Measurements from ENCODE around the gene MAD1L1. TPM values are rescaled to one million over a fixed set of nuclear protein-coding genes. Genes with fewer than 3 reads are reported as not detected.
"Not testable (repeated sequence)": the region's sequence is repeated elsewhere in the genome, so short reads cannot be mapped to it uniquely, and the experiment has no call there.

The MAD1L1 gene
- total RNA-seq, 2 donors from 2014 or later = 39.5 to 79.4 TPM

DNA sequence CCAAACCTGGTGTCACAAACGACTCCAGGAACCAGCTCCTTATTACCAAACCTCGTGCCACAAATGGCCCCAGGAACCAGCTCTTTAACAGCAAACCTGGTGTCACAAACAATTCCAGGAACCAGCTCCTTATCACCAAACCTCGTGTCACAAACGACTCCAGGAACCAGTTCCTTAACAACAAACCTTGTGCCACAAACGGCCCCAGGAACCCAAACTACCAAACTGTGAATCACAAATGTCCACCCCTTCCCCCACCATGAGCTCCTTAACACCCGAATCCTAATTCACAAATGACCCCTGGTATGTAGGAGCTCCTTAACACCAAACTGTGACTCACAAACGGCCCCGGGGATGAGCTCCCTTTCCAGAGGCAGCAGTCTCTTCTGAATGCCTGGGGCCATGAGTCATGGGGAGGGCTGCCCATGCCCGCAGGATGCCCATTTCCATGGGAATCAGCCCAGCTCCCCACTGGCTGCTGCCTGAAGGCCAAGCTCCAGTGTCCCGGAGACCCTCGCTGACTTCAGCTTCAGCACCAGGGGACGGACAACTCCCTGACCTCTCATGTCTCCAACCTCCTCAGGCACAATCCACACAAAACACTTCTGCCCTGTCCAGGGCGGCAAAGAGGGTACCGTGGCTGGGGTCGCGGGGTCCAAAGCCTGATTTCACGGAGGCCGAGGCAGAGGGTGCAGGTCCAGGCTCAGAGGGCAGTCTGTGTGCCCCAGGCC lies 349.5 kb downstream of the MAD1L1 start:
- Mint-ChIP-seq H3K4me1 (ENCODE audit: low read depth in 2 of 2) (peaks cover 12 to 29% of the 10 kb centered on the region in 2 donors), H3K9me3 (no peaks in the 10 kb centered on the region), H3K36me3 (peaks cover 4% of the 10 kb centered on the region), H3K27ac (peak overlapping the region in 1 of 2 donors; percentile 60), H3K4me3 (no peak overlapping the region), H3K27me3 (no peaks in the 10 kb centered on the region)
- ATAC-seq (no peak), DNase-seq (ENCODE audit: low spot score) (no peak)

DNA sequence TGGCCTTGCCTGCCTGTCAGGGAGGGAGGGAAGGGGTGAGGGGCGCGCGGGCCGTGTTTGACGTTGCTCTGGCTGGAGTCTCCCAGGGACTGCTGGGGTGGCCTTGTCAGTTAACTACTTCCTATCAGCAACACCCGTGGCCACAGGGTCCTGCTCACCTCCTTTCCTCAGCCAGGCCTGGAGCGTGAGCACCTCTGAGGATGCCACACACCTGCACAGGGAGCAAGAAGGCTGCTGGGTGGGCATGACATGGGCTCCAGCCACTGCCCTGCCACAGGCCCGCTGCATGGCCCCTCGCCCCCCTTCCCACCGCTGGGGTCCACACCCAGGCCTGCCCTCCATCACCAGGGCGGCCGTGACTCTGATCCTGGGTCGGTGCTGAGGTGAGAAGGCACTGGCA lies 350.3 kb downstream of the MAD1L1 start:
- Mint-ChIP-seq H3K27me3 (no peaks in the 10 kb centered on the region), H3K36me3 (peaks cover 6% of the 10 kb centered on the region), H3K4me3 (no peak overlapping the region), H3K9me3 (no peaks in the 10 kb centered on the region), H3K27ac (no peak overlapping the region), H3K4me1 (ENCODE audit: low read depth in 2 of 2) (peaks cover 12 to 25% of the 10 kb centered on the region in 2 donors)
- DNase-seq (ENCODE audit: low spot score) (peak; percentile 54), ATAC-seq (peak in 1 of 2 donors; percentile 43)

DNA sequence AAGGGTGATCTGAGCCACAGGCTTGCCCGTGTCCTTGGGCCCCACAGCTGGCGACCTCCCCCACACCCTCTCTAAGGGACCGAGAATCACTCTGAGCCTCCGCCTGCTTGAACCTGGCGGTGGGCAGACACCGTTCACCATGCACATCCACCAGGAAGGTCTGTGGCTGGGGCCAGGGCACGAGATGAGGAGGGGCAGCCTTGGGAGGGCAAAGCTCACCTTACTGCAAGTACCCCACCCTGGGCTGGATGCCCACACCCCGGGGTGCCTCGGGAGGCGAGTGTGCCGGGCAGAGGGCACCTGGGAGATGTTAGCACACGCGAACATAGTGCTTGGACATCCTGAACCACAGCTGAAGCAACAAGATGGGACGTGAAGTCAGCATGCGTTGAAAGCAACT lies 350.8 kb downstream of the MAD1L1 start:
- ATAC-seq (no peak), DNase-seq (ENCODE audit: low spot score) (no peak)
- Mint-ChIP-seq H3K27ac (no peak overlapping the region), H3K4me1 (ENCODE audit: low read depth in 2 of 2) (peaks cover 12 to 25% of the 10 kb centered on the region in 2 donors), H3K9me3 (no peaks in the 10 kb centered on the region), H3K36me3 (peaks cover 6% of the 10 kb centered on the region), H3K27me3 (no peaks in the 10 kb centered on the region), H3K4me3 (no peak overlapping the region)

DNA sequence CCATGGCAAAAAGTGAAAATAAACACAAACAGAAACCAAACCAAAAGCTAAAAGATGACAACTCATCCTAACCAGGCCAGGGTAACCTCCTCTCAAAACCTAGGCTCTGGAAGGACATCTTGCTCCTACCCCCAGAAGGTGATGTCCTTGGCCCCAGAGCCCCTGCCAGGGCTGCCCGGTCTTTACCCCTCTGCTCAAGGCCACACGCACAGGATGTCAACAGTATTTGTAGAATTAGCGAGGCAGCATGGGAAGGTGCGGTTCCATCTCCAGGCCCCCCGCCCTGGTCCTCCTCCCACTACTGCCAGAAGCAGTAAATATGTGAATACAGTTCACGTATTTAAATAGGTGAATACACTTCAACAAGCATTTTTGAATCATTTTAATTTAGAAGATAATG lies 356.1 kb downstream of the MAD1L1 start:
- ATAC-seq; H3K36me3 Mint-ChIP-seq; H3K4me3 Mint-ChIP-seq; H3K4me1 Mint-ChIP-seq (ENCODE audit: low read depth in 2 of 2); H3K27me3 Mint-ChIP-seq; DNase-seq (ENCODE audit: low spot score); H3K9me3 Mint-ChIP-seq; H3K27ac Mint-ChIP-seq: not testable (repeated sequence)

GRCh38 chr7:1875392-1876199 lies 357.1 kb downstream of the MAD1L1 start:
- peak; percentile 67 to 88 for ATAC-seq
- H3K4me1 Mint-ChIP-seq (ENCODE audit: low read depth in 2 of 2); H3K9me3 Mint-ChIP-seq; DNase-seq (ENCODE audit: low spot score); H3K27ac Mint-ChIP-seq; H3K27me3 Mint-ChIP-seq; H3K4me3 Mint-ChIP-seq; H3K36me3 Mint-ChIP-seq: not testable (repeated sequence)

DNA sequence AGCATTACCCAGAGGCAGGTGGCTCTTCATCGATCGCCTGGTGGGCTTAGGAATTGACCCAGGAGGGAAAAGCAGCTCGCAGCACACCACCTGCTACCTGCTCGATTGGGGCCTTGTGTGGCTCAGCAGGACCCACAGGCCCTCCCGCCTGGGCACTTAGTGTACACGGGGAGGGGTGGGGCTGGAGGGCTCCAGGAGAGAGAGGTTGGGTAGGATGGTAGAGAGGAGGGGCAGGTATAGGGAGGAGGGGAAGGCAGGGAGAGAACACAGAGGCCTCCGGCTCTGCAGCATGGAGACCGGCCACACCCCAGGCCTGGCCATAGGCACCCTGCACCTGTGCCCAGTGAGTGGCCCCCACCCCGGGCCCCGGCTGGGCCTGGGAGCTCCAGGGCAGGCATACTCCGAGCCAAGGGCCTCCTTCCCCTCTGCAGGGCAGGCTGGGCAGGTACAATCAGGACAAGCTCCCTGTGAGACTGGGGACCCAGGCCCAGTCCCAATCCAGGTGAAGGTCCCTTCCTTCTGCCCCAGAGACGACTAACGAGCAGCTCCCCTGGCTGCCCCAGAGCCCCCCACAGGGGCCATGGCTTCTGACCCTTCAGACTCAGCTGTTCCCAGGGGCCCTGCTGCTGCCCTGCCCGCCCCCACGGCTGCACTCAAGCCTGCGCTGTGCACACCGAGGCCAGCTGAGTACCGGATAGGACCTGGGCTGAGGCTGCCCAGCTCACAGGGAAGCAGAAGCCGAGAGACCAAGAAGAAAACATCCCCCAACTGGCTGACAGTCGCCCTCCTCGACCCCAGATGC lies 358.0 kb downstream of the MAD1L1 start:
- H3K36me3 Mint-ChIP-seq; H3K4me1 Mint-ChIP-seq (ENCODE audit: low read depth in 2 of 2); H3K27ac Mint-ChIP-seq; H3K4me3 Mint-ChIP-seq; H3K27me3 Mint-ChIP-seq; DNase-seq (ENCODE audit: low spot score): not testable (repeated sequence)
- peaks cover 10% of the 10 kb centered on the region for H3K9me3 Mint-ChIP-seq
- ATAC-seq = peak in 1 of 2 donors; percentile 48

GRCh38 chr7:1873857-1874589 lies 358.7 kb downstream of the MAD1L1 start:
- Mint-ChIP-seq H3K9me3 (peaks cover 10% of the 10 kb centered on the region), H3K27me3 (no peaks in the 10 kb centered on the region), H3K36me3 (peaks cover 6% of the 10 kb centered on the region), H3K4me3 (no peak overlapping the region), H3K27ac (no peak overlapping the region), H3K4me1 (ENCODE audit: low read depth in 2 of 2) (peaks cover 4 to 5% of the 10 kb centered on the region in 2 donors)
- peak in 1 of 2 donors; percentile 56 for ATAC-seq
- no peak for DNase-seq (ENCODE audit: low spot score)

DNA sequence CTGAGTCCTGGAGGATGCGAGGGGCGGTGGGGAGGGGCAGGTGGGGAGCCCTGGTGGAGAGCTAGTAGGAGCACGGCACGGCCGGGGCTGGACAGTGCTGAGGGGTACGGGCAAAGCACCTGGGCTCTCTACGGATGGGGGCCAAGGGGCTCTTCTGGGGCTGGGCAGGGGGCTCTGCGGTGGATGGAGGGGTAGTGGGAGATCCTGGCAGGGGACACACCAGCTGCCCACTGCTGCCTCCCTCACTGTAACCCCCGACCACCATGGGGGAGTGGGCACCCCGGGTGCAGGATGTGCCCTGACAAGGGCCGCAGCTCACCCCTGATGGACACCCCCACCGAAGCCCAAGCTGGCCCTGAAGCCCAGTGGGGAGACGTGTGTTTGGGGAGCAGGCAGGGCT lies 359.3 kb downstream of the MAD1L1 start:
- no peak for ATAC-seq
- no peak overlapping the region for H3K27ac Mint-ChIP-seq
- no peak for DNase-seq (ENCODE audit: low spot score)
- peaks cover 10% of the 10 kb centered on the region for H3K9me3 Mint-ChIP-seq
- H3K36me3 Mint-ChIP-seq = peaks cover 6% of the 10 kb centered on the region
- no peaks in the 10 kb centered on the region for H3K27me3 Mint-ChIP-seq
- peaks cover 4 to 5% of the 10 kb centered on the region in 2 donors for H3K4me1 Mint-ChIP-seq (ENCODE audit: low read depth in 2 of 2)
- H3K4me3 Mint-ChIP-seq = no peak overlapping the region

DNA sequence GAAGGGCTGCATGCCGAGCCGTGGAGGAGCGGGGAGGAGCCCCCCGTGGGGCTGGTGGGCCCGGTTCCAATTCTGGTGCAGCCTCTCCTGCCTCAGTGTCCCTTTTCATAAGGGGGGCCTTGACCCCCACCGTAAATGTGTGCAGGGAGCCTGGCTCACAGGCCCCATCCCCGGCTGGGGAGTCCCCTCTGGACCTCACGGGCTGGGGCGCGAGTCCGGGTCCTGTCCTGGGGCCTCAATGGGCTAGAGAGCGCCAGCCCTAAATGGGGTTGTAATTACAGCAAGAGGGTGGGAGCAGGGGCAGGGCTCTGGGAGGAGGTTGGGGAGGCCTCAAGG lies 359.7 kb downstream of the MAD1L1 start:
- no peak overlapping the region for H3K27ac Mint-ChIP-seq
- DNase-seq (ENCODE audit: low spot score) (no peak), ATAC-seq (no peak)
- no peaks in the 10 kb centered on the region for H3K27me3 Mint-ChIP-seq
- no peak overlapping the region for H3K4me3 Mint-ChIP-seq
- H3K9me3 Mint-ChIP-seq = peaks cover 10% of the 10 kb centered on the region
- H3K36me3 Mint-ChIP-seq = peaks cover 6% of the 10 kb centered on the region
- peaks cover 4 to 5% of the 10 kb centered on the region in 2 donors for H3K4me1 Mint-ChIP-seq (ENCODE audit: low read depth in 2 of 2)

DNA sequence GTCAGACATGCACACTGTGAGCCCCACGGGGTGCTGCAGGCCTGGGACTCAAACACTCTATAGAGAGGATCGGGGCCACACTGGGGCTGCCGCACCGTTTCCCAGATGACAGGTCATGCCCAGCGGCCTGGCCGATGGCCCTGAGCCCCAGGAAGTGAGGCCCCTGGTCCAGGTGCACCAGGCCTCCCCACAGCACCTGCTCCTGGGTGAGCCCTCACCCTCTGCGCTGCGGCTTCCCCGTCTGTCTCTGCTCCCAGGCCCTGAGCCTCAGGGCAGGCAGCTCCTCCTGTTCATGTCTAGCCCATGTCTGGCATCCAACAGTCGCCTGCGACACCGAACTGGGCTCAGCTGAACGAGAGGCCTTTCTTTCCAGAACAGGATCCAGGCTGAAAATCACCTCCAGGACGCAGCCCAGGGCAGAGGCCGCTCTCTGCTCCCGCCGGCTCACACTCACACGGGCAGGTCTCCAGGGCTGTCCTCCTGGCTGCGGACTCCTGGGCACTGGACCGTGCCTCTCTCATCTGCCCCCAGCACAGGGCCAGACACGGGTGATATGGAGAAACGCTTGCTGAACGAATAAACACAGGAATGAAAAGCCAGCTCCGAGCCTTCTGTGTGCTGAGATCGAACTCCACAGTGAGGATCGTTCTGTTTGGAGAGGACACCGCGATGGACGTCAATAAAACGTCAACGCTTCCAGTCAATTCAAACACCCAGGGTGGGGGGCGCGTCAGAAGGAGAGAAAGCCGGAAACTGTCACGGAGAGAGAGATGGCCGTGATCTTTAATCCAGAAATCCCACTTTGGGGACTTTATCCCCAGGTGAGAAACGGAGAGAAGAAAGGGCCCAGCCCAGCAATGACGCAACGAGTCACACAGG lies 360.3 kb downstream of the MAD1L1 start:
- Mint-ChIP-seq H3K27me3 (no peaks in the 10 kb centered on the region), H3K9me3 (peaks cover 10% of the 10 kb centered on the region), H3K36me3 (peaks cover under 1% of the 10 kb centered on the region), H3K4me3 (no peak overlapping the region), H3K27ac (no peak overlapping the region), H3K4me1 (ENCODE audit: low read depth in 2 of 2) (peaks cover 4 to 7% of the 10 kb centered on the region in 2 donors)
- DNase-seq (ENCODE audit: low spot score) (no peak), ATAC-seq (no peak)

DNA sequence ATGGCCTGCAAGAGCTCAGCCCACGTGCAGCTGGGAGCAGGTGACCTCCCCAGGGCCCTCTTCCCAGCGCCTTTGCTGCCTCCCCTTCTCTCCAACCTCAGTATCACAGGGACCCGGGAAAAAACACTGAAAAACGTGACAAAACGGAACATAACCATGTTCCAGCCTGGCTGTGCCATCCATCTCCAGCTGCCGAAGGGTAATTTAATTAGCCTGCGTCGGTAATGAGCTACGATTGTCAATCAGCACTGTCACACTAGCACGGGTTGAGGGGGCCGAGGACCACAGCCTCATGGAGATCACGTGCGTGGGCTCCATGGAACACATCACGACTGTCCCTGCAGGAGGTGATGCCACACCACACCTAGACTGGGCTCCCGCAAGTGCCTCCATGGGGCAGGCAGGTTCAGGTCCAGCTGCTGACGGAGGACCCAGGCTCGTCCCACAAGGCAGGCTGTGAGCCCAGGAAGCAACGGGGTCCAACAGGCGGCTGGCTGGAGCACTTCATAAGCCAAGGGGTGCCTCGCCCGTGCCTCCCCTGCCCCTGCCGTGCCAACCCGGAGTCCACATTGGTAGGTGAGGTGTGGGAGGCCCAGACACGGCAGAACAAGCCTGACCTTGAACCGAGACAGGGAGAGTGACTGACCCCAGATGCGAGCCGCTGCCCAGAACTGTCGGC lies 363.2 kb downstream of the MAD1L1 start:
- peaks cover 4 to 16% of the 10 kb centered on the region in 2 donors for H3K4me1 Mint-ChIP-seq (ENCODE audit: low read depth in 2 of 2)
- H3K27ac Mint-ChIP-seq = no peak overlapping the region

DNA sequence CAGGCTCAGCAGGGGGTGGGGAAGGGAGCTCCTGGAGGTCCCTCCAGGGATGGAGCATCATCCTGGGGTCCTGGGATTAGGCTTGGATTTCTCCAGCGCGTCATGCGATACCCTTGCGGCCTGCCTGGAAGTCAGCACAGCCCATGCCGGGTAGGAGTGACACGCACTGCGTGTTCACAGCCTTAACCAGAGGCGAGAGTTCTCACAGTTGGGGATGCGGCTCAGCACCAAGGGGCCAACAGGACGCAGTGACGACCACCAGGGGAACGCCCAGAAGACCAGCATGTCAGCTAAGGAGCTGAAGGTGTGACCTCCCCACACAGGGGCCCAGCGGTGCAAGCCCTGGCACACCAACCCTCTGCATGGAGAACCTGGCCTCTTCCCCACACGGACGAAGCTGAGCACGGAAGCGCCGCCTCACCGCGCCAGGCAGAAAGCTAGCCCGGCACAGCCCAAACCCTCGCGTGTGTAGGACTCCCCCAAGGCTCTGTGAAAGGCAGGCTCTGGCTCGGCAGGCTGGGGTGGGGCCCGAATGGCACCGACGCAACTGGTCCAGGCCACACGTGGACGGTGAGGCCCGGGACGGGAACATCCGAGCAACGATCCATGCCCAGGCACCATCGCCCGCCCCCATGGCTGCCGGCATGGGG lies 364.1 kb downstream of the MAD1L1 start:
- H3K27ac Mint-ChIP-seq = no peak overlapping the region
- no peaks in the 10 kb centered on the region for H3K36me3 Mint-ChIP-seq
- DNase-seq (ENCODE audit: low spot score) (no peak), ATAC-seq (no peak)
- peaks cover 10% of the 10 kb centered on the region for H3K9me3 Mint-ChIP-seq
- no peak overlapping the region for H3K4me3 Mint-ChIP-seq
- H3K27me3 Mint-ChIP-seq = no peaks in the 10 kb centered on the region
- H3K4me1 Mint-ChIP-seq (ENCODE audit: low read depth in 2 of 2) = peaks cover 4 to 14% of the 10 kb centered on the region in 2 donors

More for the DNA sequence above, 363.2 kb downstream of the MAD1L1 start:
- H3K9me3 Mint-ChIP-seq = peaks cover 10% of the 10 kb centered on the region
- H3K27me3 Mint-ChIP-seq = no peaks in the 10 kb centered on the region
- H3K36me3 Mint-ChIP-seq = no peaks in the 10 kb centered on the region
- DNase-seq (ENCODE audit: low spot score) (no peak), ATAC-seq (no peak)
- no peak overlapping the region for H3K4me3 Mint-ChIP-seq
